Esophagus muscularis mucosa (tissue), 4 donors: ENCODE data around the gene DAD1. TPM values are rescaled to one million over a fixed set of nuclear protein-coding genes. Genes with fewer than 3 reads are reported as not detected.
A peak's percentile ranks its signal among the peaks of the same experiment; 100 is the strongest.

Source experiments
- DNase-seq: peaks from one replicate; pipeline ENCODE4 v3.0.0-alpha.2; 2017; ENCODE audit errors: extremely low spot score
- H3K27ac ChIP-seq, 4 donors: fragments of 200-600 bp; sonication (generic); replicated peaks in 1 of 4; 1 replicate in 3 of 4; 2 replicates in 1 of 4; pipeline ENCODE4 v1.5.1; 2016 to 2019; ENCODE audit warnings: mild to moderate bottlenecking in 1 of 4
- H3K27me3 ChIP-seq, 4 donors: fragments of 200-600 bp; sonication (generic); one replicate each; pipeline versions ENCODE4 v1.5.1 to v1.6.0; 2016 to 2019
- H3K36me3 ChIP-seq, 4 donors: fragments of 200-600 bp; sonication (generic); one replicate each; pipeline ENCODE4 v1.5.1; 2016 to 2019
- H3K4me1 ChIP-seq, 4 donors: fragments of 200-600 bp; sonication (generic); one replicate each; pipeline ENCODE4 v1.5.1; 2016 to 2019
- H3K4me3 ChIP-seq, 4 donors: fragments of 200-600 bp; sonication (generic); 1 replicate in 2 of 4; 2 replicates in 2 of 4; pipeline ENCODE4 v1.5.1; 2016 to 2019; ENCODE audit warnings: mild to moderate bottlenecking in 4 of 4, moderate library complexity in 1 of 4
- H3K9me3 ChIP-seq, 4 donors: fragments of 200-600 bp; sonication (generic); 1 replicate in 3 of 4; 2 replicates in 1 of 4; pipeline ENCODE4 v1.5.1; 2016 to 2019
- EP300 ChIP-seq: sonication (generic); formaldehyde crosslinking; IDR thresholded peaks from one replicate; pipeline ENCODE4 v1.6.1; 2017; ENCODE audit warnings: antibody characterized with exemption
- POLR2A ChIP-seq: fragments of 450-650 bp; IDR thresholded peaks from one replicate; pipeline ENCODE4 v1.6.1; 2017; ENCODE audit warnings: antibody characterized with exemption, moderate library complexity, mild to moderate bottlenecking, low read depth
- POLR2AphosphoS5 ChIP-seq, 2 donors: sonication (generic); formaldehyde crosslinking; IDR thresholded peaks; one replicate each; pipeline ENCODE4 v1.6.1; 2017; ENCODE audit warnings: antibody characterized with exemption in 2 of 2
- WGBS: methylation state at CpG from one replicate; pipeline ENCODE4 v1.1.5; 2018; 5-methylcytosine and 5-hydroxymethylcytosine counted together
- intact Hi-C: fragments of 100-400 bp; cut with DNase I; formaldehyde crosslinking; loops from one replicate; pipeline ENCODE4 v1.15.1; 2023
- total RNA-seq, 4 donors: library from RNA; depleted of rRNA; stranded (reverse); fragments of >200 nt; gene quantifications; one replicate each; pipeline versions ENCODE4 v1.1.0 to v1.2.1, GENCODE V29; 2016
- TF ChIP-seq, protein P1 (sequence below), 3 experiments: fragments of 200-600 bp in 2 of 3; fragments of 450-650 bp in 1 of 3; sonication (generic) in 2 of 3; IDR thresholded peaks; one replicate each; pipeline ENCODE4 v1.5.1; 2017 to 2019; ENCODE audit warnings: antibody characterized with exemption in 3 of 3, mild to moderate bottlenecking in 2 of 3, moderate library complexity in 1 of 3

DAD1 gene
- total RNA-seq, 4 donors from 2014 or later, result 118 to 154 (median 131) TPM

DNA sequence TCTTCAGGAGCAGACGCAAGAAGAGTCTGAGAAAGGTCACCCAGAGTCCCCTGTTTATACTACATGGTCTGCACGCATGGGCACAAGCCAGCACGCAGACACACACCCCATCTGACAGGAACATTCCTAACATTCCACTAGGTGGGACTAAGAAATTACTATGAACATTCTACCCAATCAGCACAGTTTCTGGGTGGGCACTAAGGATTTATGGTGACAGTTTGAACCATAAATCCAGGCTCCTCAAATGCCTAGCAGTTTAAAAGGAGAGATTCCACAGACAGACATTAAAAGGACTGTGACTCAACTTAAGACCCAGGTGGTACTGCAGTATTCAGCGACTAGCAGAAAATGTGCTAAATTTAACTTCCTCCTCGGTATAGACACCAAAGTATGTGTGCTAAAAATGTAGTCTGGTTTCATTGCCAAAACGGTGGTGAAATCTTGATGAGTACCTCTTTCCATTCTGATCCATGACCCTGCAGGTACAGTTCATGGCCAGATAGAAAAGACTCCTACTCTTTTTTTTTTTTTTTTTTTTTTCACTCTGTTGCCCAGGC, 25.3 kb upstream of the DAD1 start:
- intact Hi-C loops, result no loop called here
- DNase-seq, result no peak
- Histone ChIP-seq H3K27ac (peak overlapping the region; percentile 36 to 78 (median 54)), H3K36me3 (peaks cover 19 to 42% (median 29%) of the 10 kb centered on the region in 4 donors), H3K4me1 (peaks cover 8 to 18% (median 16%) of the 10 kb centered on the region in 4 donors), H3K27me3 (no peaks in the 10 kb centered on the region), H3K9me3 (no peaks in the 10 kb centered on the region), H3K4me3 (no peak overlapping the region)
- TF ChIP-seq POLR2A (no peak), EP300 (peak; percentile 21), POLR2AphosphoS5 (IDR thresholded peaks at IDR 0.05) (peak; percentile 51 to 69)
- WGBS, result 15% methylated on average over 6 of the region's 6 CpGs

DNA sequence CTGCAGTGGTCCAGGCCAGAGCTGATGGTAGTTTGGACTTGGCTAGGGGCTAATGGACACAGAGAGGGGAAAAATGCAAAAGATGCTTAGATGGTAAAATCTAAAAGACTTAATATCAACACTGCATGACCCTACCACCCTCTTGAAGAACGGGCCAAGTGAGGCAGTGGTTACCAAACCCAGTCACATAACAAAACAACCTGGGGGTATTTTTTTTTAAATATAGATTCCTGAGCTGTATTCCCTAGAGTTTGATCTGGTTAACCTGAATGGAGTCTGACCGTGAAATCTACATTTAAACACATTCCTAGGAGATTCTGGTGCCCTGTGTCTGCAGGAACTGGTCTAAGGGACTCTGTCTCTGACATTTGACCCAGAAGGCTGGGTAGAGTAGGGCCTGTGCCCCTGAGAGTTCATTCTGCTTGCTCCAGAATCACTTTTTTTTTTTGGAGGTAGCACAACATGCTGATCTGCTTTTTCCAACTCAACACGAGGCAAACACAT, 24.8 kb upstream of the DAD1 start:
- peaks cover 25 to 48% (median 34%) of the 10 kb centered on the region in 4 donors for H3K36me3 ChIP-seq
- H3K4me1 ChIP-seq, result peaks cover 8 to 18% (median 16%) of the 10 kb centered on the region in 4 donors
- WGBS, result 38% methylated on average over 3 of the region's 3 CpGs
- no peaks in the 10 kb centered on the region for H3K27me3 ChIP-seq
- TF ChIP-seq EP300, result no peak
- TF ChIP-seq POLR2A, result no peak
- TF ChIP-seq, protein P1, sequence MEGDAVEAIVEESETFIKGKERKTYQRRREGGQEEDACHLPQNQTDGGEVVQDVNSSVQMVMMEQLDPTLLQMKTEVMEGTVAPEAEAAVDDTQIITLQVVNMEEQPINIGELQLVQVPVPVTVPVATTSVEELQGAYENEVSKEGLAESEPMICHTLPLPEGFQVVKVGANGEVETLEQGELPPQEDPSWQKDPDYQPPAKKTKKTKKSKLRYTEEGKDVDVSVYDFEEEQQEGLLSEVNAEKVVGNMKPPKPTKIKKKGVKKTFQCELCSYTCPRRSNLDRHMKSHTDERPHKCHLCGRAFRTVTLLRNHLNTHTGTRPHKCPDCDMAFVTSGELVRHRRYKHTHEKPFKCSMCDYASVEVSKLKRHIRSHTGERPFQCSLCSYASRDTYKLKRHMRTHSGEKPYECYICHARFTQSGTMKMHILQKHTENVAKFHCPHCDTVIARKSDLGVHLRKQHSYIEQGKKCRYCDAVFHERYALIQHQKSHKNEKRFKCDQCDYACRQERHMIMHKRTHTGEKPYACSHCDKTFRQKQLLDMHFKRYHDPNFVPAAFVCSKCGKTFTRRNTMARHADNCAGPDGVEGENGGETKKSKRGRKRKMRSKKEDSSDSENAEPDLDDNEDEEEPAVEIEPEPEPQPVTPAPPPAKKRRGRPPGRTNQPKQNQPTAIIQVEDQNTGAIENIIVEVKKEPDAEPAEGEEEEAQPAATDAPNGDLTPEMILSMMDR (IDR thresholded peaks at IDR 0.05), result no peak
- TF ChIP-seq POLR2AphosphoS5 (IDR thresholded peaks at IDR 0.05), result no peak
- intact Hi-C loops, result no loop called here
- no peak for DNase-seq
- H3K9me3 ChIP-seq, result no peaks in the 10 kb centered on the region
- H3K27ac ChIP-seq, result peak overlapping the region; percentile 36 to 78 (median 54)
- H3K4me3 ChIP-seq, result no peak overlapping the region

DNA sequence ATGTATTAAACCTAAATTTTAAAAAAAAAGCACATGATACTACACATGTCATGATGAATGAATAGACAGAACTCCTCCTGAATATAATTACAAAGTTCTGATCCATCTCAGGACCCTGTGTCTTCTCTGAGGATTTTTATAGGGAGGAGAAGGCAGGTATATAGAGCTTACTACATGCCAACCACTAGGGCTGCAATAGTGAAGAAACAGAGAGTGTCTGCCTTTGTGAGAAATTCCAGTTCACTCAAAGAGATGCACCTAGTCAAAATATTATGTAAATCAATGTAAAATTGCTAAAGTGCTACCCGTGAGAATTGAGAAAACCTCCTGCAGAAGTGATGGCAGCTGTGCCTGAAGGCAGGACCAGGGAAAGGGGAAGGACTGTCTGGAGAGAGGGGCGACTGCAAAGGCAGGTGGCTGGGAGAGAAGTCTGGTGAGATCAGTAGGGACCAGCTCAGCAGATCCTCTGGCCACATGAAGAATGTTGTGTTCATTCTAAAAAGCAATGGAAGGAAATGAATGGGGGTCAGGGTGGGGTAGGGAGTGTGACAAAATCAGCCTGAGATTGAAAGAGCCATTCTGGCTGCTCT, 24.2 kb upstream of the DAD1 start:
- Histone ChIP-seq H3K4me1 (peaks cover 8 to 18% (median 16%) of the 10 kb centered on the region in 4 donors), H3K36me3 (peaks cover 30 to 54% (median 40%) of the 10 kb centered on the region in 4 donors), H3K27me3 (no peaks in the 10 kb centered on the region), H3K9me3 (no peaks in the 10 kb centered on the region), H3K27ac (peak overlapping the region in 3 of 4 donors; percentile 36 to 78 (median 47)), H3K4me3 (no peak overlapping the region)
- DNase-seq, result no peak
- 46% methylated on average over 2 of the region's 2 CpGs for WGBS
- no peak for TF ChIP-seq EP300
- TF ChIP-seq, protein P1 (IDR thresholded peaks at IDR 0.05), result no peak
- TF ChIP-seq POLR2AphosphoS5 (IDR thresholded peaks at IDR 0.05), result no peak
- TF ChIP-seq POLR2A, result no peak
- intact Hi-C loops, result no loop called here

GRCh38 chr14:22610931-22611330, 21.9 kb upstream of the DAD1 start:
- Histone ChIP-seq H3K4me1 (peaks cover 8 to 18% (median 16%) of the 10 kb centered on the region in 4 donors), H3K36me3 (peaks cover 52 to 76% (median 63%) of the 10 kb centered on the region in 4 donors), H3K4me3 (no peak overlapping the region), H3K27ac (no peak overlapping the region), H3K27me3 (no peaks in the 10 kb centered on the region), H3K9me3 (no peaks in the 10 kb centered on the region)
- WGBS, result 100% methylated on average over 2 of the region's 2 CpGs
- no peak for DNase-seq
- intact Hi-C loops, result no loop called here
- TF ChIP-seq POLR2A, result no peak
- TF ChIP-seq EP300, result no peak
- TF ChIP-seq POLR2AphosphoS5 (IDR thresholded peaks at IDR 0.05), result no peak
- TF ChIP-seq, protein P1 (IDR thresholded peaks at IDR 0.05), result no peak

GRCh38 chr14:22607291-22607690, 18.3 kb upstream of the DAD1 start:
- TF ChIP-seq EP300 (no peak), POLR2A (no peak), POLR2AphosphoS5 (IDR thresholded peaks at IDR 0.05) (no peak)
- TF ChIP-seq, protein P1 (IDR thresholded peaks at IDR 0.05), result no peak
- DNase-seq, result no peak
- Histone ChIP-seq H3K36me3 (peaks cover 86 to 100% (median 99%) of the 10 kb centered on the region in 4 donors), H3K27me3 (no peaks in the 10 kb centered on the region), H3K9me3 (no peaks in the 10 kb centered on the region), H3K4me1 (peaks cover 0 to 2% (median 0%) of the 10 kb centered on the region in 4 donors), H3K4me3 (no peak overlapping the region), H3K27ac (no peak overlapping the region)
- intact Hi-C loops, result no loop called here
- WGBS, result 89% methylated on average over 1 of the region's 3 CpGs
